ENCODE data around the gene ACVR1B.

Gene ACVR1B

DNA sequence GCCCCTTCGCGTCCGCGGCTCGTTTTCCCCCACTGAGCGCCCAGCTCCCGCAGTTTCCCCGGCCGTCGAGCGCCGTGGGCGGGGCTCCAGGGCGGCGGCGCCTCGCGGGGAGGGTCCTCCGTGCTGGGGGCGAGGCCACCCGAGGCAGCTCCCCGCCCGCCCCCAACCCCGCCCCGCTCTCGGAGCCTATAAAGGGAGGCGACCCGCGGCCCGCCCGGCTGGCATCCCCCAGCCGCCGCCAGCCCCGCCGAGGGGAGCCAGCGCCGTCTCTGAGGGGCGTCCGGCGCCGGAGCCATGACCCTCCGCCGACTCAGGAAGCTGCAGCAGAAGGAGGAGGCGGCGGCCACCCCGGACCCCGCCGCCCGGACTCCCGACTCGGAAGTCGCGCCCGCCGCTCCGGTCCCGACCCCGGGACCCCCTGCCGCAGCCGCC is 55.2 kb downstream of the ACVR1B start, which contains the start of gene TAMALIN:
Gene TAMALIN (plus strand): TSS at position 221 of the 432 bp plus-strand sequence. CDS start 74 bp downstream, at position 295.
- DNase-seq = peak; percentile 88

DNA sequence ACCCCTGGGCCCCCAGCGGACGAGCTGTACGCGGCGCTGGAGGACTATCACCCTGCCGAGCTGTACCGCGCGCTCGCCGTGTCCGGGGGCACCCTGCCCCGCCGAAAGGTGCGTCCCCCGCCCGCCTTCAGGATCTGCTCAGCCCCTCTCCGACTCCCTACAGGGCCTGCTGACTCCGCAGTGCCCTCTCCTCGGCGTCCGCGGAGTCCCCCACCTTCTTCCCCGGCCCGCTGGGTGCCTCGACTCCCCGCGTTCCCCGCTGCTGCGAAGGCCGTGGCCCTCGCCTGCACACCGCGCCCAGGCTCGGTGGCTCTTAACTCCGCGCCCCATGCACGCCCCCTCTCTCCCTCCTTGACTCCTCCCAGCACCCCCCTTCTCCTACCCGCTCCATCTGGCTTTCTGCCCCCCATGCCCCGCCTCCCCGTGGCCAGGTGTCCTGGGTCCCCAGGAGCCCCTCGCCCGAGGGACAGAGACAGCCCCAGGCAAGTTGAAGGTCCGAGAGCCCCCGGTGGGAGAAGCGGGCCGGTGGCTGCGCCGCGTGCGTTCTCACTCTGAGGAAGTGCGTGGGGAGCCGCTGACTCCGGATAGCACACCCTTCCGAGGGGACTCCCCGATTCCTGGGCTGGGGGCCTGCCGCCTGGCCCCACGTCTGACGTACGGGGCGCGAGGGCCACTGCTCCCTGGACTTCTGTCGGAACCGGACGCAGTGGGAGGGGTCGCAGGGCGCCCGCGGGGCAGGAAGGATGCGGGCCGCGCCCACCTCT is 55.8 kb downstream of the ACVR1B start:
- DNase-seq = peak; percentile 74

DNA sequence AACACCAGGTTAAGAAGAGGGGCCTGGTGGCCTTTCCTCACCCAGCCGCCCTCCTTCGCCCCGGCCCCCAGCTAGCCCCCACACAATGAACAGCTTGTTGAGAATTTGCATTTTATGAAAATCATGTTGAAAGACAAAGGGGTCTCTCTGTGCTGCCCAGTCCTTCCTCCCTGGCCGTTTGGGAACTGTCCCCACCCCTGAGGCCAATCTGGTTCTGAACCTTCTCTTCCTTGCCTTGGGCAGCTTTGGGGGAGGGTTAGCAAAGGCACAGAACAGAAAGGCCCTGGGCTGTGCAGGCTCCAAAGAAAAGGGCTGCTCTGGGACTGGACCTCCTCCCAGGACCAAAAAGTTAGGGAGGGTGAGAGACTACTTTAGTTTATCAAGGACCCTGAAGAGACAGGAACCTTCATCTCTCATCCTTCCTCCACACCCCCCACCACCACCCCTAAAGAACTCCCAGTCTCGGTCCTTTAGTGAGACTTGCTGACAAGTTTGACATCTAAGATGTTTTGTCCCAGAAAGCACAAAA is 56.5 kb downstream of the ACVR1B start:
- no peak for DNase-seq

DNA sequence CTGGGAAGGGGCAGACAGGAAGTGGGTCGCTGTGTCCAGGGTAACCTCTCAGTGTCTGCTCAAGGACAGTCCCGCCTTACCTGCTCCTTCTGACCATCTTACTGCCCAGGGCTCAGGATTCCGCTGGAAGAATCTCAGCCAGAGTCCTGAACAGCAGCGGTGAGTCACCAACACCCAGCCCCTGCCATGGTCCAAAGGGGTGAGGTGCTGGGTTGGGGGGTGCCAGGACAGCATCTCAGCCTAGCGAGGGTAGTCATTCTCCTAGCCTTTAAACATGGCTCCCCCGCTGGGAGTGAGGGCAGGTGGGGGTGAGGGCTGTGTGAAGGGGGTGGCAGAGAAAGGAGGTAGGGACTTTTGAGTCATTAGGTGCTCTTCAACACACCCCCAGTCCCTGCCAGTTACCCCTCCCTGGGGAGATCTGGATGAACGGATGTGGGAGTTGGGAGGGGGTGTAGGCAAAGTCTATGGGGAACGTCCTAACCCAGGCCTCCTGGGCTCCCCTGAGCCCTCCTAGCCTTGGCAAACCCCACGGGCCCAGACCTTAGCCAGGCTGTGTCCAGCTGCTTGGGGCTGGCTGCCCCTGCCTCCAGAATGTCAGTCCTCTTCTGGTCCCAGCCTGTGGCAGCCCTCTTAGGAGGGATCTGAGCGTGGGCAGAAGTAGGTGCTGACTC is 57.7 kb downstream of the ACVR1B start:
- DNase-seq = no peak

DNA sequence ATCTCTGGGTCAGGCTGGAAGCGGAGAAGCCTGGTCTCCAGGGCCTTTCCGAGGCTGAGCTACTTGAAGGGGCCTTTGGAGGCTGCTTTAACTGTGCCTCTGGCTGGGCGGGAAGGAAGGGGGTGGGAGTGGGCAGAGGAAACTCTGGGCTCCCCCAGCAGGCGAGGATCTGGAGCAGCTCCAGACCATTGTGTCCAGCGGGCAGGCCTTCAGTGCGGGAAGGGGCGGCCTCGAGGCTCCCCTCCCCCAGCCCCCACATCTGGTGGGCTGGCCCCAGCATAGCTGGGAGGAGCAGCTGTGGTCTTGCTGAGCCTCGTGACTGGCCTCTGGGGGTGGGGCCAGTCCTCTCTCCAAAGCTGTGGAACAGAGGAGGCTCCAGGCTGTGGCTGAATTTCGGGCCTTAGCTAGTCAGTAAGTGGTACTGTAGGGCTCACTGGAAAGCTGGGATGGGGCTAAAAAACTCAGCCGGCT is 58.7 kb downstream of the ACVR1B start:
- DNase-seq = peak; percentile 94

DNA sequence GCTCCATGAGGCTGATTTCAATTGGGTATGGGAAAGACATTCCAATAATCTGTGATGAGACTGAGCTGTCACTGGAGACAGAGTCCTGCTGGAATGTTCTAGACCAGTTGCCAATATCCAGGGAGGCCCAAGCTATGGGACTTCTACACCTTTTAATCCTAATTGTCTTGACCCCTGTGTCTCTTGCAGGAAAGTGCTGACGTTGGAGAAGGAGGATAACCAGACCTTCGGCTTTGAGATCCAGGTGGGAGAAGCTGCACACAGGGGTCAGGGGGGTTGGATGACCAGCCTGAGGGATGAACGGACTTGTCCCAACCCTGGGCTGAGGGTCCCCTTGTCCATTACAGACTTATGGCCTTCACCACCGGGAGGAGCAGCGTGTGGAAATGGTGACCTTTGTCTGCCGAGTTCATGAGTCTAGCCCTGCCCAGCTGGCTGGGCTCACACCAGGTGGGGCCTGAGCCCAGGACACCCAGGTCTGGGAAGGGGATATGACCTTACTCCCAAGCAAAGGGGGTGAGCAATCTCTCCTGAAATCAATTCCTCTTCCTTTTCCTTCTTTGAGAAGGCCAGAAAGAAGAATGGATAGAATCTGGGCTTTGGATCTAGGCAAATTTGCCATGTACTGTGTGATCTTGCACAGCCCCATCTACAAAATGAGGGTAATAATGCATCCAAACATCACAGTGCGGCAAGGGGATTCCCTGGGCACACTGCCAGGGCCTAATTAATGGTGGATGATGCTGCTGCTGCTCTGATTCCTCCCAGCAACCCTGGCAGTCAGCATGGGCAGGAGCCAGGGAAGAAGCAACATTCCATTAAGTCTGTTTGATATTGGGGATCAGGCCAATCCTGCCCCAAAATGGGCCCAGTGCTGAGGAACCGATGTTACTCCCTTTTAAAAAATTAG is 59.4 kb downstream of the ACVR1B start:
- no peak for DNase-seq

DNA sequence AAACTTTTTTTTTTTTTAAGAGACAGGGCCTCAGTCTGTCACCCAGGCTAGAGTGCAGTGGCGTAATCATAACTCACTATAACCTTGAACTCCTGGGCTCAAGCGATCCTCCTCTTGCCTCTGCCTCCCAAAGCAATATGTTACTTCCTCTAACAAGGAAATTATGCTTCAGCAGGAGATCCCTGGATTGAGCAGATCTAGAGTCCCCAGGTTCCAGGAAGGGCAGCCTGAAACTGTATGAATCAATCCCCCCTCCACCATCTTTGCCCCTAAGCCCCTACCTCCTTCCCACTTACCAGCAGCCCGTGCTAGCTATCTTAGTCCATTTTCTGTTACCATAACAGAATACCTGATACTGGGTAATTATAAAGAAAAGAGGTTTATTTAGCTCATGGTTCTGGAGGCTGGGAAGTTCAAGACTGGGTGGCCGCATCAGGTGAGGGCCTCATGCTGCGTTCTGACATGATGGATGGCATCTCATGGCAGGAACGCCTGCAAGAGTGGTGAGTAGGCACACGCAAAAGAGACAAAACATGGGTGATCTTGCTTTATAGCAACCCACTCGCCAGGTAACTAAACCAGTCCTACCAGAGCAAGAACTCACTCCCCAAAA is 60.2 kb downstream of the ACVR1B start:
- no peak for DNase-seq

DNA sequence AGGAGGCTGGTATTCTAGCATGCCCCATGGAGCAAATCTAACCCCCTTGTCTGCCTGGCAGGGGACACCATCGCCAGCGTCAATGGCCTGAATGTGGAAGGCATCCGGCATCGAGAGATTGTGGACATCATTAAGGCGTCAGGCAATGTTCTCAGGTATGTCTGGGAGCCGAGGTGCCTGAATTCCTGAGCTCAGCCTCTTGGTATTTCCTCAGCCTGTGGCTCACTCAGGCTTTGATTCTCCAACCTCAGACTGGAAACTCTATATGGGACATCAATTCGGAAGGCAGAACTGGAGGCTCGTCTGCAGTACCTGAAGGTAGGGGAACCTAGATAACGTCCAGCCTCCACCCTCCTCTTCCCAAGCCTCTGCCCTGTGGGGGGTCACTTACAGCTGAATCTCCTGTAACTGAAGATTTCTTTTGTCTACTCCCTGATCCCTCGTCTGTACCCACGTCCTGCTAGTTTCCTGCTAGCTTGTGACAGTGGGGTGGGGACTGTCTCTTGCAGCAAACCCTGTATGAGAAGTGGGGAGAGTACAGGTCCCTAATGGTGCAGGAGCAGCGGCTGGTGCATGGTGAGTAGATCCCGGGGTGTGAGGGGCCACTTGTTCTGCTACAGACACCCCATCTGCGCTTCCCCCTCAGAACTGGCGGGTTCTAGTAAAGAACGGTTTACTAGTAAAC is 62.3 kb downstream of the ACVR1B start:
- DNase-seq = no peak

DNA sequence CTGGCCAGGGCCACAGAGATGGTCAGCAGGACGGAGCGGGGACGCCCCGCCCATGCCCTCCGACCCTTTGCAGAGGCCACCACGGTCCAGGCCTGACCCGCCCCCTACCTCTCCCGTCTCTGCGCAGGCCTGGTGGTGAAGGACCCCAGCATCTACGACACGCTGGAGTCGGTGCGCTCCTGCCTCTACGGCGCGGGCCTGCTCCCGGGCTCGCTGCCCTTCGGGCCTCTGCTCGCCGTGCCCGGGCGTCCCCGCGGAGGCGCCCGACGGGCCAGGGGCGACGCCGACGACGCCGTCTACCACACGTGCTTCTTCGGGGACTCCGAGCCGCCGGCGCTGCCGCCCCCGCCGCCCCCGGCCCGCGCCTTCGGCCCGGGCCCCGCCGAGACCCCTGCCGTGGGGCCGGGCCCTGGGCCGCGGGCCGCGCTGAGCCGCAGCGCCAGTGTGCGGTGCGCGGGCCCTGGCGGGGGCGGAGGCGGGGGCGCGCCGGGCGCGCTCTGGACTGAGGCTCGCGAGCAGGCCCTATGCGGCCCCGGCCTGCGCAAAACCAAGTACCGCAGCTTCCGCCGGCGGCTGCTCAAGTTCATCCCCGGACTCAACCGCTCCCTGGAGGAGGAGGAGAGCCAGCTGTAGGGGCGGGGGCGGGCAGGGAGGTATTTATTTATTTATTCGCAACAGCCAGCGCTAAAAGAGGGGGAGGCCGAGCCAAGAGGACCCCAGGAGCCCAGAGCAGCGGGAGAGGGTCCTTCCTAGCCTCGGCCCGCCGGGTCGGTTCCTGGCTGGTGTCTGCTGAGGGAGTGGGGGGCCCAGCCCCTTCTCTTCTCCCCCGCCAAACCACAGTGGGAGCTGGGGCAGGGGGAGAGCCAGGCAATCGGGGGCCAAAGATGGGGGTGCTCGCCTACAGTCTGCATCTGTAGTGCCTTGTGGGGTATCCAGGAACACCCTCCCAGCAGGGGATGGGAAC is 63.4 kb downstream of the ACVR1B start:
- peak; percentile 50 for DNase-seq

DNA sequence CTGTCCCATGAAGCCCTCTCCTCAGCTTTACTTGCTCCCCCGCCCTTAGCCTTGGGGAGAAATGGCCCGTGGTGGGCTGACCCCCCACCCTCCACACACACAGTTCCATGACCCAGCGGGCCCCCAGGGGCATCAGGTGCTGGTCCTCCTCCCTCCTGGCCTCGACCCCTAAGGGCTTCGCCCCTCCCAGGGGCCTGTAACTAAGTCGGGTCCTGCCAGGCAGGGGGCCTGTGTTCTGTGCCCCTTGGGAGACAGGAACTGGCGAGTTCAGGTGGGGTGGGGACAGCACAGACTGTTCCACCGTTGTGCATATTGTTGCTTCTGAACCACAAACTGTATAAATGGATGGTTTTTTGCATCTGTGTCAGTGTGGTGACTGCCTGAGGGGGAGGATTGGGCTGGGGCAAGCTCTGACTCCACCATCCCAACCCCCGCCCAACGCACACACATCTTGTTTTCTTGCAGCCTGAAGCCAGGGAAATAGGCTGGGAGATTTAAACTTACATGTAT is 64.1 kb downstream of the ACVR1B start:
- DNase-seq = no peak

DNA sequence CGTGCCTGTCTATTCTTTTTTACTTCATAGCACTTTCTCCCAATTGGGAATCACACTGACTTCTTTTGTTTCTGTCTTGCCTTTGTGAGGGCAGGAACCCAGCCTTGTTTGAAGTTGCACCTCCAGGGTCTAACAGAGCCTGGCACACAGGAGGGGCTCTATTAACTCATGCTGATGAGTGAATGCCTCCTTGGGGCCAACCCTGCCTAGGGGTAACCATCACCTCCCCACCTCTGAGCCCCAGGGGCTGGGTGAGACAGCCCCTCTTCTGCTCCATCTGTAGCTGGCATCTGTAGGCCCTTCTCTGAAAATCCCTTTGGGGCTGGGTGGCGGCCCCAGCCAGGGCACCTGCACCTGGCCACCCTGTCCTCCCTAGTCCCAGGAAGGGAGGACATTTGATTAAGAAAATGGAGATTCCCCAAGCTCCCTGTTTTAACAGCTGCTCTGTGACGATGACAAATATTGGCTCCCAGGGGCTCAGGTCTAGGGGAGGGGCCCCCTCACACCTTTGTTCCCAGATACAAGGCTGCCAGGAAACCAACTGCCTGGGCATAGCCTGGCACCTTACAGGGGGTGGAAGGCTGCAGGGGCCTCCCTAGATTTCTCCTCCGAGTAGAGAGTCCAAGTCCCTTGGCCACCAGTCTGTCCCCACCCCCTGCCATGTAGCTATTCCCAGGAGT is 67.1 kb downstream of the ACVR1B start:
- no peak for DNase-seq

DNA sequence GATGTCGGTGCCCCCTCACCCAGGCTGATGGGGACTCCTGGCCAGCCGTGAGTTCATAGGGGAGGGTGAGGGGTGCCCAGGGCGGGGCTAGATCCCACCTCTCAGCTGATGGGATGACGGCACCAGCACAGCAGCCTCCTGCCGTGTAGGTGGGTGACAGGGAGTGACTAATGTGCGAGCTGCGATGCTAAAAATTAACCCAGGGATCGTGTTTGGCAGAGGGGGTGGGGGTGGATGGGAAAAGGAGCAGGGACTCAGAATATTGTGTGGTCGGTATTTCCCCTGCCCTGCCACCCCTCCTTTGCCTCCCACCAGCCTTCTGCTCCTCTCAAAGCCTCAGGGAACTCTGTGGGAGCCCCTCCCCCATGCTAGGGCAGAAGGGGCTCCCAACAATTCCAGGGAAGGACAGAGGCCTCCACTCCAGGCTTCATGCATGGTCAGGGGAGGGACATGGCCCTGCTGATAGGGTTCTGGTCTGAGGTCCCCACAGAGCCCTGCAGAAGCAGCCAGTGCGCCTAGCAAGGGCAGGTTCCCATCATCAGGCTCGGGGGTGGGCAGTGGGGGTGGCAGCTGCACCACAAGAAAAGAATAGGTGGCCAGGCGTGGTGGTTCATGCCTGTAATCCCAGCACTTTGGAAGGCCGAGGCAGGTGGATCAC is 67.7 kb downstream of the ACVR1B start:
- no peak for DNase-seq

DNA sequence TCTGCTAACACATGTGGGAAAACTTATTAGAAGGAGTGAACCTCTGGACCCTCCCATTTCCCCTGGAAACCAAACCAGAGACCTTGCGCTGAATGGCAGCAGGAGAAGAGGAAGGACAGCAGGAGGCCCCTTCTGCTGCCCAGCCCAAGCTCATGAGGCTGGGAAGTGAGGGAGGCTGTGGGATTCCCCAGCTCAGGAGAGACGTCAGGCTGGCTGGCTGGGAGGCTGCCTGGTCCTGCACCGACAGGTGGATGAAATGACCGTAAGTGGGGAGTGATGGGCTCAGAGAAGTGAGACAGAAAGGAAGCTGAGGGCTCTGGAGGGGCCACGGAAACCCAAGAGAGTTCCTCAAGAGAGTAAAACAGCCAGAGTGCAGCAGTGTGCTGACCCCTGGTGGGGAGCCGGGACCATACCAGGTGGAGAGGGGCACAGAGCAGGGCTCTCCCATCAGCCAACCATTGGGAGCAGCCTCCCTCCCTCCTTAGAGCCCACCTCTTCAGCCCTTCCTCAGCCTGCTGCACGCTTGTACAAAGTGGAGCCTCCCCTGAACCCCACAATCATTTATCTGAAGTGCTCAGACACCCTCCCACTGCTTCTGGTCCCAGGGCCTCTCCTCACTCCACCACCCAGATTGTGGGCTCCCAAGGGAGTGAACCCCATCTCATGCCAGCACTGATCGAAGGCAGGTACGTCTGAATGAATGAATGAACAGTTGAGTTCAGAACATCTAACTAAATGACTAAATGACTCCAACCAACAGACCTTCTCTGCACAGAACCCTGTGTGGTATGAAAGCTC is 69.2 kb downstream of the ACVR1B start:
- peak; percentile 70 for DNase-seq

DNA sequence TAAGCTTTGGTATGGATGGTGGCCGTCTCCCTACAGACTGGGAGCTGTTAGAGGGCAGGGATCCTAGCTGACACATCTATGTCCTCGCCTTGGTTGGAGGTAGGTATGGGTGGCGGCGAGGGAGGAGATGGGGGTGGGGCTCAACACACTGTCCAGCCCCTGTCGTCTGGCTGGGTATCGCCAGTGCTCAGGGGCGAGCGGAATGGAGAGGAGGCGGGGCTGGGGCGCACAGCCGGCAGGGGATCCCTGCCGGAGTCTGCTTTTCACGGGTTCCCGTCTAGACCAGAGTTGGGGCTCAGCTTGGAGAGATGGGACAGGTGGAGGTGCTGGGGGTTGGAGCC is 71.3 kb downstream of the ACVR1B start:
- no peak for DNase-seq

DNA sequence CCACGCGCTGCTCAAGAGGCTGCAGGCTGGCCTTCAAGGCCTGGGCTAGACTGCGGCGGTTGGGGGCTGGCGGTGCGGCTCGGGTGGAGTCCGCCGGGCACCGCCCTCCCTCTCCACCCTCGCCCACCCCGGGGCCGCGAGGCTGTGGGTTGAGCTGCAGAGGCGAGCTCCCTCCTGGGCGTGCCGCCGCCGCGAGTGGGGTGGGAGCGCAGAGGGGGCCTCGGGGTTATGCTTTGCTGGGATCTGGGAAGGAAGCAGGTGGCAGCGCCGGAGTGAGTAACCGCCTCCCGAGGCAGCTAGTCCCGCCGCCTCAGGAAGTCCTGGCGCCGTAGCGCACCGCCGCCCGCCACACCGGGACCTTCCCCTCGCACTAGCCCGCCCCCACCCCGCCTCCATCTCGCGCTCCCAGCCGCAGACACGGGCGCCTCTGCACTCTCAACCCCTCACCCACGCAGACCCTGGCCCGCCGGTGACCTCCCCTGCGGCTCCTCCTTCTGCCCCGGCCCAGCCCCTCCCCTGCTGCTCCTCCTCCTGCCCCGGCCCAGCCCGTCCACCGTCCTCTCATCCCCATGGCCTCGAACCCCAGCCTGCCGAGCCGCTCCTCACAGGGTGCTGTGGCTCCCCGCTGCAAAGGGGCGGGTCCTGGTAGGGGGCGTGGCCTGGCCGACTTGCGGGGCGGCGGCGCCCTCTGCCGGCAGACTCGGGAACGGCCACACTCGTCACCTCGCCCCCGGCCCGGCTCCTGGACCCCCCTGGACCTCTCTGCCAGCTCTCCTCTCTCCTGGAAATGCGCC is 71.9 kb downstream of the ACVR1B start:
- peak; percentile 91 for DNase-seq

DNA sequence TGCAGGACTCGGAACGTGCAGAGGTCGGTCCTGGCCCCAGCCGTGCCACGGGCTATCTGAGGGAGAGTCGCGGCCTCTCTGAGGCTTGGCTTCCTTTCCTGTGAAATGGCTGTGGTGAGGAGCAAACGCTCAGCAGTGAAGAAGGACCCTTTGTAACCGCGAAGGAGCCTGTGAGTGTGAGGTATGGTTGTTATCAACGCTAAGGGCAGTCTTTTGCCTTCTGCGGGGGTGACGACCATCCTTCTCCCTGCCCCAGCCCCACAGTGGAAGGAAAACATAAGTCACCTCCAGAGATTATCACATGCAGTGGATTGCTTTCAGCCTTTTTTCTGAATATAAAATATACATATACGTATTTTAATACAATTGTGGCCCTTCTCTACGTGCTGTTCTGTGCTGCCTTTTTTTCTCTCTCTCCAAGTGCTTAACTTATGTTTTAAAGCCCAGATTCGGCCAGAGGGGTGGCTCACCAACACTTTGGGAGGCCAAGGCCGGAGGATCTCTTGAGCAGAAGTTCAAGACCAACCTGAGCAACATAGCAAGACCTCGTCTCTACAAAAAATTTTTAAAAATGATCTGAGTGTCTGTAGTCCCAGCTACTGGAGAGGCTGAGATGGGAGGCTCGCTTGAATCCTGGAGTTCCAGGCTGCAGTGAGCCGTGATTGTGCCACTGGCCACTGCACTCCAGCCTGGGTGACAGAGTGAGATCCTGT is 72.6 kb downstream of the ACVR1B start:
- DNase-seq = no peak

DNA sequence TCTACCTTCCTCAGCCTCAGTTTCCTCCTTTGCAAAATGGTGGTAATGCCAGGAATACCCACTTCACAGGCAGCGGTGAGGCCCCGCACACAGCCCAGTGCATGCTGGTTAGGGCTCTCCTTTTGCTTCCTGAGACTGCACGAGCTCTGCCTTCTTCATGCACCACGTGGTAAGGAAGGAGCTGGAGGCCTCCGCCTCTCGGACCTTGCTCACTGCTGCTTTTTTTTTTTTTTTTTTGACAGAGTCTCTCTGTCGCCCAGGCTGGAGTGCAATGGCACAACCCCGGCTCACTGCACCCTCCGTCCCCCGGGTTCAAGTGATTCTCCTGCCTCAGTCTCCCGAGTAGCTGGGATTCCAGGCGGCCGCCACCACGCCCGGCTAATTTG is 73.3 kb downstream of the ACVR1B start:
- DNase-seq = no peak

All from right forelimb (tissue), 1 donor.